ENCODE results near the gene MCU. TPM values are rescaled to one million over a fixed set of nuclear protein-coding genes. Genes with fewer than 3 reads are reported as not detected.

The MCU gene
- total and polyA plus RNA-seq, 10 of the 15 experiments (the other 5 are each of a cell fraction or from before 2014, with no cell fraction given) = 5.1 to 49.1 (median 17.9) TPM

DNA sequence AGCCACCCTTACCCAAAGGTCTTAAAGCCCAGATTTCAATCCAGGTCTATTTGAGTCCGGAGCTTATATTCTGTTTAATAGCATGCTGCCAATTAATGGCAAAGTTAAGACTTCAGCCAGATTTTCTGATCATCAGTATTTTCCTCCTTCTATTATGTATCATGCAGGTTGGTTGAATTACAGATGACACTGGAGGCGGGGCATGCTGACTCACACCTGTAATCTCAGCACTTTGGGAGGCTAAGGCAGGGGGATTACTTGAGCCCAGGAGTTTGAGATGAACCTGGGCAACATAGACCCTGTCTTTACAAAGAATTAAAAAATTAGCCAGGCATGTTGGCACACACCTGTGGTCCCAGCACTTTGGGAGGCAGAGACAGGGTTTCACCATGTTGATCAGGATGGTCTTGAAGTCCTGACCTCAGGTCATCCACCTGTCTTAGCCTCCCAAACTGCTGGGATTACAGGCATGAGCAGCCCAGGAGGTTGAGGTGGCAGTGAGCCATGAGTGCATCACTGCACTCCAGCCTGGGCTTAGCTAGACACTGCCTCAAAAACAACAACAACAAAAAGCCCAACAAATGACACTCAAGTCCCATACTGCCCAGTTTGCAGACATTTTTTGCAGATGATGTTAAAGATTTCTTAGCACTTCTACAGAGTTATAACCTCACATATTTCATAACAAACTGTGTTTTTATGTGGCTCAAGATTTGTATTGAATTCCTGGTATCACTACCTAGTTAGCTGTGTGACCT is 62.5 kb downstream of the MCU start:
- intact Hi-C loops (cut with micrococcal nuclease; ENCODE audit: unreplicated experiment) = no loop called here
- in situ Hi-C loops (cut with MboI) = no loop called here
- H3K27ac ChIP-seq (ENCODE audit: control insufficient read depth, insufficient read depth) = no peak overlapping the region
- H2AFZ ChIP-seq (ENCODE audit: control insufficient read depth, low read depth, low read length) = no peak overlapping the region
- no peaks in the 10 kb centered on the region for H3K27me3 ChIP-seq (replicated peaks in 1 of 2; ENCODE audit: control insufficient read depth in 2 of 2, insufficient read depth in 2 of 2, low read length in 1 of 2)
- no peaks in the 10 kb centered on the region; the same call in 1 of the 2 replicates for H4K20me1 ChIP-seq (ENCODE audit: control insufficient read depth, insufficient read depth)
- POLR2A ChIA-PET = no interaction called here
- CTCF ChIA-PET = interaction anchor here (0.9 kb wide), 1 partner anchor 17 kb away, joined by 3 read pairs; no protein-coding TSS in a partner anchor
- H3K79me2 ChIP-seq (ENCODE audit: control insufficient read depth, insufficient read depth, low read length) = no peaks in the 10 kb centered on the region
- RAD21 ChIA-PET (ENCODE audit: unreplicated experiment) = no interaction called here
- TF ChIP-seq RB1 (IDR thresholded peaks at IDR 0.05; ENCODE audit: borderline replicate concordance) = no peak
- no peak for TF ChIP-seq KDM1A (IDR thresholded peaks at IDR 0.05; ENCODE audit: borderline replicate concordance)
- no peak for TF ChIP-seq SREBF1 (IDR thresholded peaks at IDR 0.05; ENCODE audit: low read length)
- H3K4me3 ChIP-seq = no peak overlapping the region
- no peak overlapping the region for H3K4me2 ChIP-seq (ENCODE audit: control insufficient read depth, insufficient read depth)
- ATAC-seq = no peak
- FAIRE-seq = peak; percentile 23
- no peak for DNase-seq (ENCODE audit: low read depth, low spot score)
- WGBS (ENCODE audit: insufficient coverage, insufficient replicate concordance, low lambda C conversion rate, missing lambda C conversion rate) = 100% methylated on average over 2 of the region's 2 CpGs
- no peak overlapping the region for H3K9ac ChIP-seq (ENCODE audit: control insufficient read depth, insufficient read depth, low read length)
- BruUV-seq (replicated peaks) = no TSS peak
- SMC1A ChIA-PET (ENCODE audit: uncharacterized antibody, unreplicated experiment) = interaction anchor here (0.9 to 1.1 kb wide), 2 partner anchors 8 to 80 kb away, joined by 3 read pairs; no protein-coding TSS in a partner anchor
- no peaks in the 10 kb centered on the region for H3K9me3 ChIP-seq (replicated peaks; ENCODE audit: control insufficient read depth, insufficient read depth, low read length)
- H3K36me3 ChIP-seq (ENCODE audit: control insufficient read depth in 2 of 2, insufficient read depth in 2 of 2, low read length in 1 of 2) = no peaks in the 10 kb centered on the region
- H3K4me1 ChIP-seq (ENCODE audit: control insufficient read depth, insufficient read depth, low read length) = peaks cover 4% of the 10 kb centered on the region

DNA sequence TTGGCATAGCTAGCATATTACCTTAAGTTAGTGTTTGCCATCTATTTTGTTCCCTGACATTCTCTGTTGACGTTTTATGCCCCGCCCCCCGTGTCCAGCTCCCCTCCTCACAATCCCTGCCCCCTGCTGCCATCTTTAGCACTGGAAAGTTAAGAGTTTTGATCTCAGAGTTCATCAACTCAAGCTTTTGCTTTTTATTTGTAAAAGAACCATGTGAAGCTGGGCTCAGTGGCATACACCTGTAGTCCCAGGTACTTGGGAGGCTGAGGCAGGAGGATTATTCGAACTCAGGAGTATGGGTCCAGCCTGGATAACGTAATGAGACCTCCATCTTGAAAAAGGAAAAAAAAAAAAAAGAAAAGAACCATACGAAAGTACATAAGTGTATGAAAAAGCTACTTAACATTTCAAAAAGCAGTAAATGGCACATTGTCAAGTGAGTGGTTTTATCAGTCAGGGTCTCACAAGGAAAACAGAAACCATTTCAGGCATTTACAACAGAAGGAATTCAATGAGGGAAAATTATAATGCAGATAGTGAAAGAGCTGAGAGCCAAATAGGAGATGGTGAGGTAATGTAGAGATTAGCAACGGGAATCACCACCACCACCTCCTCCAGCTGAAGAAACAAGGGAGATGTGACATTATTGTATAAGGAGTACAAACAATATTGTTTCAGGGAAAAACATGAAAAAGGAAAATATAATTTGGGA is 64.9 kb downstream of the MCU start:
- POLR2A ChIA-PET = interaction anchor here (0.7 kb wide), 2 partner anchors 12 to 65 kb away, joined by 3 read pairs; partner anchors contain the start of gene MCU
- ATAC-seq = no peak
- no peaks in the 10 kb centered on the region for H3K79me2 ChIP-seq (ENCODE audit: control insufficient read depth, insufficient read depth, low read length)
- in situ Hi-C loops (cut with MboI) = no loop called here
- peaks cover 4% of the 10 kb centered on the region for H3K4me1 ChIP-seq (ENCODE audit: control insufficient read depth, insufficient read depth, low read length)
- BruUV-seq (replicated peaks) = no TSS peak
- FAIRE-seq = peak; percentile 72
- H3K9me3 ChIP-seq (replicated peaks; ENCODE audit: control insufficient read depth, insufficient read depth, low read length) = no peaks in the 10 kb centered on the region
- no peak overlapping the region for H3K27ac ChIP-seq (ENCODE audit: control insufficient read depth, insufficient read depth)
- H3K36me3 ChIP-seq (ENCODE audit: control insufficient read depth in 2 of 2, insufficient read depth in 2 of 2, low read length in 1 of 2) = no peaks in the 10 kb centered on the region
- intact Hi-C loops (cut with micrococcal nuclease; ENCODE audit: unreplicated experiment) = no loop called here
- SMC1A ChIA-PET (ENCODE audit: uncharacterized antibody, unreplicated experiment) = interaction anchor here (1.0 to 1.1 kb wide), 2 partner anchors 10 to 119 kb away, joined by 3 to 4 read pairs; no protein-coding TSS in a partner anchor
- RAD21 ChIA-PET (ENCODE audit: unreplicated experiment) = interaction anchor here (1.4 kb wide), 1 partner anchor 77 kb away, joined by 3 read pairs; no protein-coding TSS in a partner anchor
- no peaks in the 10 kb centered on the region; the same call in 1 of the 2 replicates for H4K20me1 ChIP-seq (ENCODE audit: control insufficient read depth, insufficient read depth)
- 97% methylated on average over 7 of the region's 7 CpGs for WGBS (ENCODE audit: insufficient coverage, insufficient replicate concordance, low lambda C conversion rate, missing lambda C conversion rate)
- CTCF ChIA-PET = interaction anchor here (1.1 kb wide), 2 partner anchors 56 to 787 kb away, joined by 3 read pairs; no protein-coding TSS in a partner anchor
- H3K4me3 ChIP-seq = no peak overlapping the region
- no peak for DNase-seq (ENCODE audit: low read depth, low spot score)
- no peak overlapping the region for H3K9ac ChIP-seq (ENCODE audit: control insufficient read depth, insufficient read depth, low read length)
- H3K27me3 ChIP-seq (replicated peaks in 1 of 2; ENCODE audit: control insufficient read depth in 2 of 2, insufficient read depth in 2 of 2, low read length in 1 of 2) = no peaks in the 10 kb centered on the region
- no peak overlapping the region for H3K4me2 ChIP-seq (ENCODE audit: control insufficient read depth, insufficient read depth)
- H2AFZ ChIP-seq (ENCODE audit: control insufficient read depth, low read depth, low read length) = no peak overlapping the region
- TF ChIP-seq FOXK2 (IDR thresholded peaks at IDR 0.05) = no peak
- TF ChIP-seq PML (IDR thresholded peaks at IDR 0.05; ENCODE audit: low read length) = no peak
- TF ChIP-seq BACH1 (IDR thresholded peaks at IDR 0.05; ENCODE audit: borderline replicate concordance) = no peak
- TF ChIP-seq NR2C1 (IDR thresholded peaks at IDR 0.05) = no peak
- TF ChIP-seq, protein P1, sequence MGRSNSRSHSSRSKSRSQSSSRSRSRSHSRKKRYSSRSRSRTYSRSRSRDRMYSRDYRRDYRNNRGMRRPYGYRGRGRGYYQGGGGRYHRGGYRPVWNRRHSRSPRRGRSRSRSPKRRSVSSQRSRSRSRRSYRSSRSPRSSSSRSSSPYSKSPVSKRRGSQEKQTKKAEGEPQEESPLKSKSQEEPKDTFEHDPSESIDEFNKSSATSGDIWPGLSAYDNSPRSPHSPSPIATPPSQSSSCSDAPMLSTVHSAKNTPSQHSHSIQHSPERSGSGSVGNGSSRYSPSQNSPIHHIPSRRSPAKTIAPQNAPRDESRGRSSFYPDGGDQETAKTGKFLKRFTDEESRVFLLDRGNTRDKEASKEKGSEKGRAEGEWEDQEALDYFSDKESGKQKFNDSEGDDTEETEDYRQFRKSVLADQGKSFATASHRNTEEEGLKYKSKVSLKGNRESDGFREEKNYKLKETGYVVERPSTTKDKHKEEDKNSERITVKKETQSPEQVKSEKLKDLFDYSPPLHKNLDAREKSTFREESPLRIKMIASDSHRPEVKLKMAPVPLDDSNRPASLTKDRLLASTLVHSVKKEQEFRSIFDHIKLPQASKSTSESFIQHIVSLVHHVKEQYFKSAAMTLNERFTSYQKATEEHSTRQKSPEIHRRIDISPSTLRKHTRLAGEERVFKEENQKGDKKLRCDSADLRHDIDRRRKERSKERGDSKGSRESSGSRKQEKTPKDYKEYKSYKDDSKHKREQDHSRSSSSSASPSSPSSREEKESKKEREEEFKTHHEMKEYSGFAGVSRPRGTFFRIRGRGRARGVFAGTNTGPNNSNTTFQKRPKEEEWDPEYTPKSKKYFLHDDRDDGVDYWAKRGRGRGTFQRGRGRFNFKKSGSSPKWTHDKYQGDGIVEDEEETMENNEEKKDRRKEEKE (IDR thresholded peaks at IDR 0.05) = no peak
- TF ChIP-seq, protein P2, sequence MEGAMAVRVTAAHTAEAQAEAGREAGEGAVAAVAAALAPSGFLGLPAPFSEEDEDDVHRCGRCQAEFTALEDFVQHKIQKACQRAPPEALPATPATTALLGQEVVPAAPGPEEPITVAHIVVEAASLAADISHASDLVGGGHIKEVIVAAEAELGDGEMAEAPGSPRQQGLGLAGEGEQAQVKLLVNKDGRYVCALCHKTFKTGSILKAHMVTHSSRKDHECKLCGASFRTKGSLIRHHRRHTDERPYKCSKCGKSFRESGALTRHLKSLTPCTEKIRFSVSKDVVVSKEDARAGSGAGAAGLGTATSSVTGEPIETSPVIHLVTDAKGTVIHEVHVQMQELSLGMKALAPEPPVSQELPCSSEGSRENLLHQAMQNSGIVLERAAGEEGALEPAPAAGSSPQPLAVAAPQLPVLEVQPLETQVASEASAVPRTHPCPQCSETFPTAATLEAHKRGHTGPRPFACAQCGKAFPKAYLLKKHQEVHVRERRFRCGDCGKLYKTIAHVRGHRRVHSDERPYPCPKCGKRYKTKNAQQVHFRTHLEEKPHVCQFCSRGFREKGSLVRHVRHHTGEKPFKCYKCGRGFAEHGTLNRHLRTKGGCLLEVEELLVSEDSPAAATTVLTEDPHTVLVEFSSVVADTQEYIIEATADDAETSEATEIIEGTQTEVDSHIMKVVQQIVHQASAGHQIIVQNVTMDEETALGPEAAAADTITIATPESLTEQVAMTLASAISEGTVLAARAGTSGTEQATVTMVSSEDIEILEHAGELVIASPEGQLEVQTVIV (IDR thresholded peaks at IDR 0.05; ENCODE audit: borderline replicate concordance, partially characterized antibody) = no peak
- TF ChIP-seq RAD21 (IDR thresholded peaks at IDR 0.05; ENCODE audit: insufficient read depth, low read depth, low read length) = no peak

Data from GM12878 (cell line).